ENCODE results near the gene RNF227.

RNF227 gene

GRCh38 chr17:7932949-7933348 lies 16.9 kb upstream of the RNF227 start:
- Histone ChIP-seq H3K27ac (peak overlapping the region; percentile 6), H3K27me3 (ENCODE audit: insufficient read depth, low read depth, severe bottlenecking) (no peaks in the 10 kb centered on the region), H3K4me3 (ENCODE audit: low read depth, low read length) (peak overlapping the region; percentile 95), H3K9me3 (ENCODE audit: severe bottlenecking) (no peaks in the 10 kb centered on the region), H3K36me3 (peaks cover 44% of the 10 kb centered on the region)
- TF ChIP-seq CTCF (IDR thresholded peaks at IDR 0.05; ENCODE audit: low read depth, low read length), result no peak
- DNase-seq, result peak; percentile 33

DNA sequence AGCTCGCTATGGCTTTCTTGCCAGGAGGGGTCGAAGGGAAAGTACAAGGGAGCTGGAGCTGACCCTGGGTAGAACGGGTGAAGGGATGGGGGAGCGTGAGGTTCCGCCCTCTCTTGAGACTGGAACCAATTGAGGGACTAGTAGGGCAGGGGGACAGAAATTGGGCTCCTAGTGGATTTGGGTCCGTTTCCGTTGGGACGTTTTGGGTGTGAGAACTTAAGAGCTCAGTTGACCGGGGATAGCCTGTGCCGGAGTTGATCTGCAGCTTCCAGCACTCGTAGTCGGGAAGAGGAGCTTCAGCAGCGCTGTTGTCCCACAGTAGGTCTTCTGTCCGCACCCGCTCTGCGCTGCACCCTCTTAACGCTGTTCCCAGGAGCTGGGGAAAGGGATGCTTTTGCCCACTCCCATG lies 16.4 kb upstream of the RNF227 start:
- Histone ChIP-seq H3K27ac (peak overlapping the region; percentile 91), H3K36me3 (peaks cover 43% of the 10 kb centered on the region), H3K27me3 (ENCODE audit: insufficient read depth, low read depth, severe bottlenecking) (no peaks in the 10 kb centered on the region)

DNA sequence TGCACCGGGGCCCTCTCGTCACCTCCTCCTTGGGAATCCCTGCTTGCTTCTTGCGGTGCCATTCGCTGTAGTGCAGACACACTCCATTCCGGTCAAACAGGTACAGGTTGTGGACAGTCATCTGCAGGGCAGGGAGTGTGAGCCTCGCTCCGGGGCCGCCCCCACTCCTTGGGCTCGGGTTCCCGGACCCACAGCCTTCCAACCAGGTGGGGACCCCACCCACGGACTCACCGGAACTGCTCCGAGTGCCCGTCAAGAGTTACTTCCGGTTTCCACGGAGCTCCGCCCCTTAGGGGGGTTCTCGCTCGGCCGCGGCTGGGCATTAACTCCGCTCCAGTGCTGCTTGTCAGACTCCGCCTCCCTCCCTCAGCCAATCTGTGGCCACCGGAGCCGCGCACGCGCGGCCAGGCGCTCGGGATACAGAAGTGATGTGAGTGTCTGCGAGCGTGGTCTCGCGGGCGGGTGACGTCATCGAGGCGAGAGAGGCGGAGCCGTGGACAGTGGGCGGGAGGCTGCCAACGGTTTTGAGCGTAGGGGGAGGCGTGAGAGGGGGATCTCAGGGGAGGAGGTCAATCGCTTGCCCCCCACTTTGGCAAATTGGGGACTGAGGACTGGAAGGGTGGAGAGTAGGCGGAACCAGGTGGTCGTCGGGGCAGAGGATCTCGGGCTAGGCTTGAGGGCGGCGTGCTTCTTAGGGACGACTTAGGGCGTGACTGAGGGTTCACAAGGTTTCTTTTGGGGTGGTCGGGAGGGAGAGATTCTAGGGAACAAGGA lies 15.8 kb upstream of the RNF227 start, which contains the start of the genes CNTROB and TRAPPC1:
TSS of gene CNTROB (plus strand) at position 498 of the 774 bp plus-strand sequence. CDS start 874 bp downstream, outside the sequence.
TSS of gene TRAPPC1 (minus strand) at position 238 of the 774 bp plus-strand sequence. CDS start at position 121, 117 bp downstream.
- DNase-seq, result peak; percentile 99
- H3K27me3 ChIP-seq (ENCODE audit: insufficient read depth, low read depth, severe bottlenecking), result no peaks in the 10 kb centered on the region
- no peak for TF ChIP-seq CTCF (IDR thresholded peaks at IDR 0.05; ENCODE audit: low read depth, low read length)
- H3K9me3 ChIP-seq (ENCODE audit: severe bottlenecking), result no peaks in the 10 kb centered on the region
- peak within 1 kb of the TSS; percentile 91 for H3K27ac ChIP-seq
- peak within 1 kb of the TSS; percentile 95 for H3K4me3 ChIP-seq (ENCODE audit: low read depth, low read length)
- H3K36me3 ChIP-seq, result peaks cover 37% of the 10 kb centered on the region

More for the DNA sequence above, 16.4 kb upstream of the RNF227 start:
- no peak for DNase-seq
- no peak for TF ChIP-seq CTCF (IDR thresholded peaks at IDR 0.05; ENCODE audit: low read depth, low read length)
- Histone ChIP-seq H3K4me3 (ENCODE audit: low read depth, low read length) (peak overlapping the region; percentile 95), H3K9me3 (ENCODE audit: severe bottlenecking) (no peaks in the 10 kb centered on the region)

GRCh38 chr17:7930841-7931631 lies 14.9 kb upstream of the RNF227 start:
- H3K4me3 ChIP-seq (ENCODE audit: low read depth, low read length), result peak overlapping the region; percentile 95
- TF ChIP-seq CTCF (IDR thresholded peaks at IDR 0.05; ENCODE audit: low read depth, low read length), result no peak
- no peaks in the 10 kb centered on the region for H3K9me3 ChIP-seq (ENCODE audit: severe bottlenecking)
- no peaks in the 10 kb centered on the region for H3K27me3 ChIP-seq (ENCODE audit: insufficient read depth, low read depth, severe bottlenecking)
- DNase-seq, result no peak
- peaks cover 28% of the 10 kb centered on the region for H3K36me3 ChIP-seq
- peak overlapping the region; percentile 66 for H3K27ac ChIP-seq

DNA sequence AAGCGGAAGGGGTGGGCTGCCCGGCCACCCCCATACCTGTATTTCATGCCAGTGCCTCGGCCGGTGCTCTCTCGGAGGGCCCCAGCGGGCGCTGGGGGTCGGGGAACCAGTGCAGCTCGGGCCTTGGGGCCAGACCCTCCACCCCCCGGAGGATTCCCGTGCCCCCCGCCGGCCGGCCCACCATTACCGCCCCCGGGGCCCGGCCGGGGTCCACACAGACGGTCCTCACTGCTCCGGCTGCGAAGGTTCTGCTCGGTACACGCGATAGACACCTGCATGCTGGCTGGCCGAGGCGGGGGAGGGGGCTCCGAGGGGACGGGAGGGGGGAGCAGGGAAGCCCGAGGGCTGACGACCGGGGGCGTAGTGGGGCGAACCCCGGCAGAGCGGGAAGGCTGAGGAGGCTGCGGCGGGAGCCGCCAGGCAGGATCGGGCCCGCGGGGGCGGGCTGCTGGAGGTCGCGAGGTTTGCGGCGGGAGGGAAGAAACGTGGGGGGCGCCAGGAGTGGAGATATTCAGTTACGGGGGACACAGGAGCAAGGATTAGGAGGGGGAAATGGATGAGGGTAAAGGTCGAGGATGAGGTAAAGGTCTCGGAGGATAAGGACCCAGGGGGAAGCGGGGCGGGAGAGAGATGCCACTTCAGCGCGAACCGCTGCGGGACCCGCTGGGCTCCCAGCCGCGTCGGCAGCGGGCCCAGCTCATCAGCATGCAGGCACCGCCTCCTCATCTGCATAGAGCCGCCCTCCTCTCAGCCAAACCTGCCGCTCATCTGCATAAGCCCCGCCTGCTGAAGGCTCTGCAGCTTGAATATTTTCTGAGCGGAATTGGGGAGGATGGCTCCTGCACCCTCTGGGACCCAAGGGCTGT lies 13.3 kb upstream of the RNF227 start, which contains the start of gene KCNAB3:
TSS of gene KCNAB3 (minus strand) at position 699 of the 866 bp plus-strand sequence. CDS start at position 278, 421 bp downstream.
- H3K36me3 ChIP-seq, result peaks cover 14% of the 10 kb centered on the region
- no peak for DNase-seq
- H3K27me3 ChIP-seq (ENCODE audit: insufficient read depth, low read depth, severe bottlenecking), result no peaks in the 10 kb centered on the region
- TF ChIP-seq CTCF (IDR thresholded peaks at IDR 0.05; ENCODE audit: low read depth, low read length), result no peak
- no peaks in the 10 kb centered on the region for H3K9me3 ChIP-seq (ENCODE audit: severe bottlenecking)
- H3K27ac ChIP-seq, result no peak within 1 kb of the TSS
- no peak within 1 kb of the TSS for H3K4me3 ChIP-seq (ENCODE audit: low read depth, low read length)

All from WERI-Rb-1 (cell line).